Right renal pelvis (tissue), 4 donors: Measurements from ENCODE around the gene MIX23. TPM values are rescaled to one million over a fixed set of nuclear protein-coding genes. Genes with fewer than 3 reads are reported as not detected.
A peak's percentile ranks its signal among the peaks of the same experiment; 100 is the strongest.
"Not testable (repeated sequence)": the region's sequence is repeated elsewhere in the genome, so short reads cannot be mapped to it uniquely, and the experiment has no call there.

Experiments
- DNase-seq, 4 donors: peaks; one replicate each; pipeline ENCODE4 v3.0.0-alpha.2; 2013; ENCODE audit warnings: low read depth in 4 of 4, low spot score in 3 of 4, missing footprints in 1 of 4
- polyA plus RNA-seq, 4 donors: library from polyadenylated mRNA; unstranded; fragments of 120-200 nt; gene quantifications; one replicate each; pipeline ENCODE4 v1.2.1, GENCODE V29; 2013; ENCODE audit not compliant: insufficient read length in 4 of 4

Gene MIX23
- polyA plus RNA-seq, 4 donors: 49.3 to 70.0 (median 65.3) TPM

- DNase-seq: no peak
Observed at GRCh38 chr3:122392868-122393844, 10.1 kb upstream of the MIX23 start.

GRCh38 chr3:122391681-122392446 is 8.8 kb upstream of the MIX23 start:
- no peak for DNase-seq

GRCh38 chr3:122390665-122391064 is 7.6 kb upstream of the MIX23 start:
- DNase-seq: peak in 3 of 4 donors; percentile 8 to 12 (median 11)

GRCh38 chr3:122389892-122390291 is 6.9 kb upstream of the MIX23 start:
- no peak for DNase-seq

- no peak for DNase-seq
Observed at GRCh38 chr3:122389197-122389596, 6.2 kb upstream of the MIX23 start.

GRCh38 chr3:122387709-122388108 is 4.7 kb upstream of the MIX23 start:
- DNase-seq: no peak

- DNase-seq: peak; percentile 88 to 92 (median 88)
Observed at GRCh38 chr3:122383771-122384697, 1.0 kb upstream of the MIX23 start, which contains the start of gene FAM162A. Gene FAM162A, plus strand, starts transcription at chr3:122384182. Its CDS starts 84 bp downstream, at chr3:122384266.

- no peak for DNase-seq
Observed at GRCh38 chr3:122377975-122378374, 5.1 kb downstream of the MIX23 start.

GRCh38 chr3:122374034-122374433 is 9.0 kb downstream of the MIX23 start:
- DNase-seq: no peak

GRCh38 chr3:122366379-122366749 is 16.7 kb downstream of the MIX23 start:
- DNase-seq: no peak

GRCh38 chr3:122365582-122366378 is 17.3 kb downstream of the MIX23 start:
- DNase-seq: not testable (repeated sequence)

GRCh38 chr3:122365073-122365472 is 18.0 kb downstream of the MIX23 start:
- no peak for DNase-seq

GRCh38 chr3:122364490-122364889 is 18.5 kb downstream of the MIX23 start:
- DNase-seq: no peak

GRCh38 chr3:122362026-122362425 is 21.0 kb downstream of the MIX23 start:
- no peak for DNase-seq

- DNase-seq: no peak
Observed at GRCh38 chr3:122358703-122359032, 24.4 kb downstream of the MIX23 start.

- no peak for DNase-seq
Observed at GRCh38 chr3:122357828-122358702, 25.0 kb downstream of the MIX23 start.

- peak; percentile 10 to 16 (median 14) for DNase-seq
Observed at GRCh38 chr3:122356402-122356801, 26.6 kb downstream of the MIX23 start.

GRCh38 chr3:122355612-122356011 is 27.4 kb downstream of the MIX23 start:
- no peak for DNase-seq
